ENCODE results near the gene PLGLB1.
"Not testable (repeated sequence)": the region's sequence is repeated elsewhere in the genome, so short reads cannot be mapped to it uniquely, and the experiment has no call there.

The PLGLB1 gene

GRCh38 chr2:87021744-87022143 is at the start of gene PLGLB1:
Gene PLGLB1, minus strand, starts transcription at chr2:87021844. Its CDS starts 61 bp downstream, at chr2:87021783.
- H3K36me3 ChIP-seq; DNase-seq; H3K9me3 ChIP-seq; intact Hi-C loops (cut with DNase I; ENCODE audit: low total_unique reads); H3K27ac ChIP-seq; H3K4me3 ChIP-seq; H3K27me3 ChIP-seq; H3K4me1 ChIP-seq: not testable (repeated sequence)

- intact Hi-C loops (cut with DNase I; ENCODE audit: low total_unique reads); H3K27ac ChIP-seq; H3K27me3 ChIP-seq; H3K4me3 ChIP-seq; H3K9me3 ChIP-seq; H3K4me1 ChIP-seq; H3K36me3 ChIP-seq; DNase-seq: not testable (repeated sequence)
These were observed 42.7 kb upstream of the PLGLB1 start for GRCh38 chr2:87064305-87064704.

- intact Hi-C loops (cut with DNase I; ENCODE audit: low total_unique reads); H3K4me3 ChIP-seq; H3K4me1 ChIP-seq; DNase-seq; H3K27me3 ChIP-seq; H3K9me3 ChIP-seq; H3K27ac ChIP-seq; H3K36me3 ChIP-seq: not testable (repeated sequence)
These were observed 41.8 kb upstream of the PLGLB1 start for GRCh38 chr2:87063431-87063830.

- DNase-seq; intact Hi-C loops (cut with DNase I; ENCODE audit: low total_unique reads); H3K9me3 ChIP-seq; H3K36me3 ChIP-seq; H3K4me1 ChIP-seq; H3K4me3 ChIP-seq; H3K27me3 ChIP-seq; H3K27ac ChIP-seq: not testable (repeated sequence)
These were observed 39.9 kb upstream of the PLGLB1 start for GRCh38 chr2:87061519-87061918.

GRCh38 chr2:87057606-87058005 is 36.0 kb upstream of the PLGLB1 start:
- H3K4me3 ChIP-seq; H3K4me1 ChIP-seq; H3K27me3 ChIP-seq; DNase-seq; H3K9me3 ChIP-seq; H3K27ac ChIP-seq; H3K36me3 ChIP-seq; intact Hi-C loops (cut with DNase I; ENCODE audit: low total_unique reads): not testable (repeated sequence)

GRCh38 chr2:87056843-87057242 is 35.2 kb upstream of the PLGLB1 start:
- DNase-seq; H3K4me3 ChIP-seq; H3K9me3 ChIP-seq; H3K27ac ChIP-seq; H3K27me3 ChIP-seq; H3K36me3 ChIP-seq; intact Hi-C loops (cut with DNase I; ENCODE audit: low total_unique reads); H3K4me1 ChIP-seq: not testable (repeated sequence)

GRCh38 chr2:87056435-87056834 is 34.8 kb upstream of the PLGLB1 start:
- H3K9me3 ChIP-seq; intact Hi-C loops (cut with DNase I; ENCODE audit: low total_unique reads); DNase-seq: not testable (repeated sequence)

GRCh38 chr2:87054375-87054774 is 32.7 kb upstream of the PLGLB1 start:
- DNase-seq; H3K27me3 ChIP-seq; H3K4me3 ChIP-seq; H3K27ac ChIP-seq; H3K4me1 ChIP-seq; intact Hi-C loops (cut with DNase I; ENCODE audit: low total_unique reads); H3K36me3 ChIP-seq; H3K9me3 ChIP-seq: not testable (repeated sequence)

More at GRCh38 chr2:87056435-87056834, 34.8 kb upstream of the PLGLB1 start:
- not testable (repeated sequence) for H3K27me3 ChIP-seq, H3K4me3 ChIP-seq, H3K27ac ChIP-seq, H3K4me1 ChIP-seq, H3K36me3 ChIP-seq

GRCh38 chr2:87041321-87041978 is 19.8 kb upstream of the PLGLB1 start:
- intact Hi-C loops (cut with DNase I; ENCODE audit: low total_unique reads); DNase-seq; H3K27ac ChIP-seq; H3K9me3 ChIP-seq; H3K4me1 ChIP-seq; H3K36me3 ChIP-seq; H3K27me3 ChIP-seq; H3K4me3 ChIP-seq: not testable (repeated sequence)
- peak in 1 of 2 experiments; percentile 9 for TF ChIP-seq CTCF (IDR thresholded peaks at IDR 0.05)

- DNase-seq; H3K4me1 ChIP-seq; intact Hi-C loops (cut with DNase I; ENCODE audit: low total_unique reads): not testable (repeated sequence)
These were observed 7.0 kb upstream of the PLGLB1 start for GRCh38 chr2:87028607-87029006.

GRCh38 chr2:87026816-87027215 is 5.2 kb upstream of the PLGLB1 start:
- H3K4me1 ChIP-seq; H3K4me3 ChIP-seq; H3K27me3 ChIP-seq; intact Hi-C loops (cut with DNase I; ENCODE audit: low total_unique reads); DNase-seq; H3K9me3 ChIP-seq; H3K36me3 ChIP-seq; H3K27ac ChIP-seq: not testable (repeated sequence)

More at GRCh38 chr2:87028607-87029006, 7.0 kb upstream of the PLGLB1 start:
- H3K27ac ChIP-seq, H3K27me3 ChIP-seq, H3K36me3 ChIP-seq, H3K9me3 ChIP-seq, H3K4me3 ChIP-seq: not testable (repeated sequence)

- H3K36me3 ChIP-seq; H3K27me3 ChIP-seq; H3K4me1 ChIP-seq; intact Hi-C loops (cut with DNase I; ENCODE audit: low total_unique reads); H3K9me3 ChIP-seq; H3K4me3 ChIP-seq; DNase-seq; H3K27ac ChIP-seq: not testable (repeated sequence)
These were observed 4.3 kb upstream of the PLGLB1 start for GRCh38 chr2:87025927-87026326.

GRCh38 chr2:87023988-87024615 is 2.5 kb upstream of the PLGLB1 start:
- DNase-seq; H3K9me3 ChIP-seq; intact Hi-C loops (cut with DNase I; ENCODE audit: low total_unique reads); H3K4me3 ChIP-seq; H3K27me3 ChIP-seq; H3K36me3 ChIP-seq; H3K27ac ChIP-seq; H3K4me1 ChIP-seq: not testable (repeated sequence)

Measured in tibial artery (tissue), 4 donors.